DOHH2 (cell line): Measurements from ENCODE around the gene CCDC182.

Experiments
- H3F3A ChIP-seq: fragments of 200-600 bp; sonication (generic), shearing (Covaris generic); 2 replicates; pipeline ENCODE4 v1.6.0; 2016; ENCODE audit warnings: antibody characterized with exemption, mild to moderate bottlenecking; ENCODE audit not compliant: control insufficient read depth, insufficient read depth
- H3K27ac ChIP-seq: fragments of 200-600 bp; sonication (generic); 2 replicates; pipeline ENCODE4 v1.5.1; 2014; ENCODE audit warnings: low read depth, mild to moderate bottlenecking, low read length, moderate library complexity
- H3K27me3 ChIP-seq: fragments of 200-600 bp; sonication (generic); 2 replicates; pipeline ENCODE4 v1.6.1; 2014; ENCODE audit warnings: mild to moderate bottlenecking, low read length, mixed read lengths; ENCODE audit not compliant: control insufficient read depth
- H3K36me3 ChIP-seq: fragments of 200-600 bp; sonication (generic); 2 replicates; pipeline ENCODE4 v1.6.1; 2014; ENCODE audit warnings: mild to moderate bottlenecking, low read length, moderate library complexity, mixed read lengths; ENCODE audit not compliant: control insufficient read depth
- H3K4me1 ChIP-seq: fragments of 200-600 bp; sonication (generic); 2 replicates; pipeline ENCODE4 v1.6.1; 2014; ENCODE audit warnings: mild to moderate bottlenecking, low read length, mixed read lengths; ENCODE audit not compliant: control insufficient read depth
- H3K4me2 ChIP-seq: fragments of 200-600 bp; sonication (generic); 2 replicates; pipeline ENCODE4 v1.6.0; 2014; ENCODE audit warnings: mild to moderate bottlenecking, low read length, moderate library complexity
- H3K4me3 ChIP-seq: fragments of 200-600 bp; sonication (generic); 2 replicates; pipeline ENCODE4 v1.5.1; 2014; ENCODE audit warnings: mild to moderate bottlenecking, low read length, mixed read lengths
- H3K79me2 ChIP-seq: fragments of 200-600 bp; sonication (generic); 2 replicates; pipeline ENCODE4 v1.6.1; 2014; ENCODE audit warnings: mild to moderate bottlenecking, low read length, mixed read lengths; ENCODE audit not compliant: control insufficient read depth
- H3K9me2 ChIP-seq: fragments of 200-600 bp; sonication (generic); replicated peaks from 2 replicates; pipeline ENCODE4 v1.6.1; 2014; ENCODE audit warnings: mild to moderate bottlenecking, low read length, mixed read lengths; ENCODE audit not compliant: control insufficient read depth
- H3K9me3 ChIP-seq: fragments of 200-600 bp; sonication (generic); 2 replicates; pipeline ENCODE4 v1.6.1; 2014; ENCODE audit warnings: antibody characterized with exemption, low read length, mixed read lengths; ENCODE audit not compliant: control insufficient read depth, insufficient read depth
- H4K20me1 ChIP-seq: fragments of 200-600 bp; sonication (generic); 2 replicates; pipeline ENCODE4 v1.6.0; 2014; ENCODE audit warnings: low read depth, mild to moderate bottlenecking, antibody characterized with exemption, low read length, moderate library complexity; ENCODE audit not compliant: control insufficient read depth, insufficient read depth
- CTCF ChIP-seq: fragments of 200-600 bp; sonication (generic); IDR thresholded peaks from one replicate; pipeline ENCODE4 v1.5.1; 2014; ENCODE audit warnings: antibody characterized with exemption, mild to moderate bottlenecking, low read depth, low read length; ENCODE audit not compliant: poor library complexity, severe bottlenecking
- EZH2phosphoT487 ChIP-seq: fragments of 200-600 bp; sonication (generic); IDR thresholded peaks from 2 replicates; pipeline ENCODE4 v1.6.1; 2017; ENCODE audit warnings: borderline replicate concordance, mild to moderate bottlenecking, antibody characterized with exemption, low read length, moderate library complexity, mixed read lengths

The CCDC182 gene

GRCh38 chr17:57749701-57750100 is 4.6 kb upstream of the CCDC182 start:
- no peak overlapping the region for H3K4me3 ChIP-seq
- peaks cover 21% of the 10 kb centered on the region for H3K4me1 ChIP-seq
- H3K27ac ChIP-seq = no peak overlapping the region
- no peak overlapping the region for H3K4me2 ChIP-seq
- H3K79me2 ChIP-seq = no peaks in the 10 kb centered on the region
- TF ChIP-seq EZH2phosphoT487 (no peak), CTCF (no peak)
- no peaks in the 10 kb centered on the region for H4K20me1 ChIP-seq
- no peaks in the 10 kb centered on the region for H3K9me2 ChIP-seq
- no peaks in the 10 kb centered on the region for H3F3A ChIP-seq
- peaks cover 6% of the 10 kb centered on the region; the same call in 1 of the 2 replicates for H3K27me3 ChIP-seq
- H3K36me3 ChIP-seq = no peaks in the 10 kb centered on the region
- no peaks in the 10 kb centered on the region for H3K9me3 ChIP-seq

GRCh38 chr17:57747221-57748017 is 2.3 kb upstream of the CCDC182 start:
- Histone ChIP-seq H3K4me3 (no peak overlapping the region), H3K79me2 (no peaks in the 10 kb centered on the region), H3K4me1 (peaks cover 30% of the 10 kb centered on the region), H3K9me3 (no peaks in the 10 kb centered on the region), H3K4me2 (no peak overlapping the region), H3K9me2 (no peaks in the 10 kb centered on the region), H4K20me1 (no peaks in the 10 kb centered on the region), H3K27ac (no peak overlapping the region), H3K36me3 (no peaks in the 10 kb centered on the region), H3F3A (no peaks in the 10 kb centered on the region), H3K27me3 (peaks cover 12% of the 10 kb centered on the region)
- no peak for TF ChIP-seq EZH2phosphoT487
- TF ChIP-seq CTCF = peak; percentile 88

- Histone ChIP-seq H3K27ac (no peak overlapping the region), H3F3A (no peaks in the 10 kb centered on the region), H3K36me3 (no peaks in the 10 kb centered on the region), H3K9me3 (no peaks in the 10 kb centered on the region), H3K4me1 (peaks cover 30% of the 10 kb centered on the region), H3K27me3 (peaks cover 12% of the 10 kb centered on the region), H4K20me1 (no peaks in the 10 kb centered on the region), H3K9me2 (no peaks in the 10 kb centered on the region), H3K4me3 (no peak overlapping the region), H3K79me2 (no peaks in the 10 kb centered on the region), H3K4me2 (no peak overlapping the region)
- no peak for TF ChIP-seq CTCF
- TF ChIP-seq EZH2phosphoT487 = no peak
Measured at GRCh38 chr17:57746221-57746620, 1.1 kb upstream of the CCDC182 start.
